Colonic mucosa (tissue), 4 donors: ENCODE measurements around the gene LRP1-AS. TPM values are rescaled to one million over a fixed set of nuclear protein-coding genes. Genes with fewer than 3 reads are reported as not detected.
A peak's percentile ranks its signal among the peaks of the same experiment; 100 is the strongest.

Experiments
- DNase-seq: peaks from one replicate; pipeline ENCODE4 v3.0.0-alpha.2; 2020
- H3K27ac ChIP-seq: fragments of 200-600 bp; one replicate; pipeline ENCODE4 v1.8.0; 2021
- H3K27me3 ChIP-seq: fragments of 200-600 bp; one replicate; pipeline ENCODE4 v1.8.0; 2021
- H3K36me3 ChIP-seq: fragments of 200-600 bp; one replicate; pipeline ENCODE4 v1.8.0; 2021
- H3K4me1 ChIP-seq: fragments of 200-600 bp; one replicate; pipeline ENCODE4 v1.8.0; 2021; ENCODE audit warnings: mild to moderate bottlenecking
- H3K4me3 ChIP-seq: fragments of 200-600 bp; one replicate; pipeline ENCODE4 v1.8.0; 2021
- H3K9ac ChIP-seq, 2 donors: one replicate each; pipeline ENCODE4 v1.7.0; 2013; ENCODE audit warnings: control low read depth in 2 of 2, low read depth in 2 of 2, low read length in 2 of 2
- H3K9me3 ChIP-seq: fragments of 200-600 bp; one replicate; pipeline ENCODE4 v1.8.0; 2021
- CTCF ChIP-seq: fragments of 200-600 bp; IDR thresholded peaks from one replicate; pipeline ENCODE4 v1.8.0; 2022; ENCODE audit warnings: antibody characterized with exemption, mild to moderate bottlenecking
- intact Hi-C: fragments of 100-400 bp; cut with DNase I; formaldehyde crosslinking; loops from one replicate; pipeline ENCODE4 v1.14.1; 2022
- total RNA-seq, 2 donors: library from RNA; stranded (reverse); fragmentation: NEBNext Ultra II Directional in 1 of 2; extraction: Animal tissue kit (Norgen Biotek cat#: 25700) in 1 of 2; gene quantifications; one replicate each; pipeline ENCODE4 v1.2.1, GENCODE V29; 2021
- donor health status: healthy.
- donor health status: DM: no; HTN: no; CAD: no.
- donor health status: DM: no; HTN: no; CAD: no.

LRP1-AS gene
- total RNA-seq, 2 donors from 2014 or later, result not detected

GRCh38 chr12:57129889-57130288 is 17.5 kb downstream of the LRP1-AS start:
- Histone ChIP-seq H3K36me3 (no peaks in the 10 kb centered on the region), H3K27ac (peak overlapping the region; percentile 99), H3K4me1 (peaks cover 5% of the 10 kb centered on the region), H3K9me3 (no peaks in the 10 kb centered on the region), H3K4me3 (peak overlapping the region; percentile 86), H3K27me3 (no peaks in the 10 kb centered on the region), H3K9ac (peak overlapping the region; percentile 64 to 87)
- intact Hi-C loops, result no loop called here
- DNase-seq, result peak; percentile 30
- TF ChIP-seq CTCF, result no peak

DNA sequence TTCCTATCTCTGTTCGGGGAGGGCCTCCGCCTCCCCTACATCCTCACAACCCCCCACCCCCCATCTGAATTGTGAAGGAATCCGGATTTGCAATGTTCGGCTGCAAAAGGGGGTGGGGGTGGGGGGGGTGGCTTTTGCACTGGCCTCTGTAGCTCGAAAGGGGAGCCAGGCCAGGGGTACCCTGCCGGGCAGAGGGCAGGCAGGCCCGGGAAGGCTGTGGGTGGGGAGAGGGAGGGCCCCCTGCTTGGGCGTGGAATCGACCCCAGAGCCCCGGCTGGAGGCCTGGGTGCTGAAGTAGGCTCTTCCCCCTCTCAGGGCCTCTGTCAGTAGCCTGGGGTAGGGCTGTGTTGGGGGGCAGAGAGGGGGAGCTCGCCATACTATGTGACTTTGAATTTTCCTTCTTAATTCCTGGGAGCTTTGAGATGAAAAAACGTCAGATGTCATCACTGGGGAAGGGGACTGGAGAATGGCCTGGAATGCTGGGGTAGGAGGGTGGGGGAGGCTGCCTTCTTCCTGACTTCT is 18.0 kb downstream of the LRP1-AS start:
- no peak for TF ChIP-seq CTCF
- intact Hi-C loops, result no loop called here
- Histone ChIP-seq H3K27ac (peak overlapping the region; percentile 99), H3K9ac (peak overlapping the region; percentile 64 to 87), H3K9me3 (no peaks in the 10 kb centered on the region), H3K36me3 (no peaks in the 10 kb centered on the region), H3K27me3 (no peaks in the 10 kb centered on the region), H3K4me1 (peaks cover 5% of the 10 kb centered on the region), H3K4me3 (peak overlapping the region; percentile 86)
- DNase-seq, result peak; percentile 31

GRCh38 chr12:57128519-57129247 is 18.7 kb downstream of the LRP1-AS start:
- H3K9me3 ChIP-seq, result no peaks in the 10 kb centered on the region
- intact Hi-C loops, result no loop called here
- peak overlapping the region; percentile 99 for H3K27ac ChIP-seq
- peak overlapping the region; percentile 64 to 87 for H3K9ac ChIP-seq
- peaks cover 5% of the 10 kb centered on the region for H3K4me1 ChIP-seq
- H3K36me3 ChIP-seq, result no peaks in the 10 kb centered on the region
- H3K27me3 ChIP-seq, result no peaks in the 10 kb centered on the region
- peak; percentile 31 for DNase-seq
- peak overlapping the region; percentile 86 for H3K4me3 ChIP-seq
- TF ChIP-seq CTCF, result no peak

DNA sequence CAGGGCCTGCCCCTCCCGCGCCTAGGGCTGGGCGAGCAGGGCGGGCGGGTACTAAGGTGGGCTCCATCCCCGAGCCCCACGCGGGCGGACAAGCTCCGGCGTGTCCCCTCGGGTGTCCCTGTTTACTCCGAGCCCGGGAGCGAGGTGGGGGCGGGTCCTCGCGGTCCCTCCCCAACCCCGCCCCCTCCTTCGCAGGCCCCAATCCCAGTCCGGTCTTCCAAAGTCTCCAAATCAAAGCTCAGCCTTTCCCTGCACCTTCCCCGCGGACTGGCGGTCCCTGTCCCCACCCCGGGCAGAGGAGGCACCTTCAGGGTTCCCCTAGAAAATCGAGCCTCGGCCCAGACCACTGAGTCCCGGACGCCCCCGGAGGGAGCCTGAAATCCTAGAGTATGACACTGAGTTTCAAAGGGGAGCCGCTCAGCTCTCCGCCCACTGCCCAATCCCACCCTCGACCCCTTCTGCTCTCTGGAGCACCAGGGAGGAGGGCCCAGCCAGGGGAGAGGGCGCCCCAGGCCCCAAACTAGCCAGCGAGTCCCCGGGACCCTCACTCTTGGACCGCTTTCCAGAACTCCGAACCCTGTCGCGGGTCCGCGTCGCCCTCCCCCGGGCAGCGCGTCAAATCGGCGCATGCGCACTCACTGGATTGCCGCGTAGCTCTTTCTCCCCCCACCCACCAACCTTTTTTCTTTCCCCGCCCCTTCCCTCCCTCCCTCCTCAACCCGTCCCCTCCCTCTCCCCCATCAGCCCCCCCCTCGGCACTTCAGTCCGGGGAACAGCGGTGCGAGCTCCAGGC is 19.5 kb downstream of the LRP1-AS start, which contains the start of gene LRP1:
Gene LRP1 (plus strand): TSS at position 758 of the 793 bp plus-strand sequence. CDS start 482 bp downstream, outside the sequence.
- intact Hi-C loops, result no loop called here

More for the DNA sequence above, 19.5 kb downstream of the LRP1-AS start, which contains the start of gene LRP1:
- Histone ChIP-seq H3K9ac (peak within 1 kb of the TSS; percentile 84 to 94), H3K4me3 (peak within 1 kb of the TSS; percentile 86), H3K4me1 (peaks cover 5% of the 10 kb centered on the region), H3K27me3 (no peaks in the 10 kb centered on the region), H3K27ac (peak within 1 kb of the TSS; percentile 99), H3K36me3 (no peaks in the 10 kb centered on the region), H3K9me3 (no peaks in the 10 kb centered on the region)
- DNase-seq, result peak; percentile 89
- no peak for TF ChIP-seq CTCF
